ENCODE data around the gene KRTAP5-7. TPM values are rescaled to one million over a fixed set of nuclear protein-coding genes. Genes with fewer than 3 reads are reported as not detected.
"Not testable (repeated sequence)": the region's sequence is repeated elsewhere in the genome, so short reads cannot be mapped to it uniquely, and the experiment has no call there.

KRTAP5-7 gene, protein sequence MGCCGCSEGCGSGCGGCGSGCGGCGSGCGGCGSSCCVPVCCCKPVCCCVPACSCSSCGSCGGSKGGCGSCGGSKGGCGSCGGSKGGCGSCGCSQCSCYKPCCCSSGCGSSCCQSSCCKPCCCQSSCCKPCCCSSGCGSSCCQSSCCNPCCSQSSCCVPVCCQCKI
- total RNA-seq, result 1 to 10 TPM in 2 of 4 donors, under 1 TPM in 1, not detected in 1; 0.41 to 4.5 (median 1.3) TPM

DNA sequence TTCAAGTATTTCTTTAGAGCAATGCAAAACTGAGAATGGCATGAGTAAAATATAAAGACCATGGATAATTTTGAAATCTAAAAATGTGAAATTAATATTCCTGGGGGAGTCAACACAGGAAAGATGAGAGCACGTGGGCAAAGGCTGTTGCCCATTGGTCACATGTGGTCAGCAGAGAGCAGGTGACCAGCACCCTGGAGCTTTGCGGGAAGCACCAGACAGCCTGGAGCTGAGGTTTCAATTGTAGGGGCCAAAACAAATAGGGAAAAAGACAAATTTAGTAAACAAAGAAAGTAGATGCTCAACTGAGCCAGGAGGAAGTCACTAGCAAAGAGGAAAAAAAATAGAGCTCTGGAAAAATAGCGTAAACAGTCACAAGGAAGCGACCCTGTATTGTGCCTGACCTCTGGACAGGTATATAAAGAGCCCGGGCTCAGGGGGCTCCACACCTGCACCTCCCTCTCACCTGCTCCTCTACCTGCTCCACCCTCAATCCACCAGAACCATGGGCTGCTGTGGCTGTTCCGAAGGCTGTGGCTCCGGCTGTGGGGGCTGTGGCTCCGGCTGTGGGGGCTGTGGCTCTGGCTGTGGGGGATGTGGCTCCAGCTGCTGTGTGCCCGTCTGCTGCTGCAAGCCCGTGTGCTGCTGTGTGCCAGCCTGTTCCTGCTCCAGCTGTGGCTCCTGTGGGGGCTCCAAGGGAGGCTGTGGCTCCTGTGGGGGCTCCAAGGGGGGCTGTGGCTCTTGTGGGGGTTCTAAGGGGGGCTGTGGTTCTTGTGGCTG is at the start of gene KRTAP5-7:
TSS of gene KRTAP5-7 (plus strand) at position 472 of the 780 bp plus-strand sequence. CDS start at position 506, 34 bp downstream.
- WGBS, 2 donors (ENCODE audit: low coverage in 1 of 2), result 17 to 52% methylated on average over 2 to 8 of the region's 10 CpGs
- intact Hi-C loops (cut with DNase I; ENCODE audit: low total_unique reads), result not testable (repeated sequence)

DNA sequence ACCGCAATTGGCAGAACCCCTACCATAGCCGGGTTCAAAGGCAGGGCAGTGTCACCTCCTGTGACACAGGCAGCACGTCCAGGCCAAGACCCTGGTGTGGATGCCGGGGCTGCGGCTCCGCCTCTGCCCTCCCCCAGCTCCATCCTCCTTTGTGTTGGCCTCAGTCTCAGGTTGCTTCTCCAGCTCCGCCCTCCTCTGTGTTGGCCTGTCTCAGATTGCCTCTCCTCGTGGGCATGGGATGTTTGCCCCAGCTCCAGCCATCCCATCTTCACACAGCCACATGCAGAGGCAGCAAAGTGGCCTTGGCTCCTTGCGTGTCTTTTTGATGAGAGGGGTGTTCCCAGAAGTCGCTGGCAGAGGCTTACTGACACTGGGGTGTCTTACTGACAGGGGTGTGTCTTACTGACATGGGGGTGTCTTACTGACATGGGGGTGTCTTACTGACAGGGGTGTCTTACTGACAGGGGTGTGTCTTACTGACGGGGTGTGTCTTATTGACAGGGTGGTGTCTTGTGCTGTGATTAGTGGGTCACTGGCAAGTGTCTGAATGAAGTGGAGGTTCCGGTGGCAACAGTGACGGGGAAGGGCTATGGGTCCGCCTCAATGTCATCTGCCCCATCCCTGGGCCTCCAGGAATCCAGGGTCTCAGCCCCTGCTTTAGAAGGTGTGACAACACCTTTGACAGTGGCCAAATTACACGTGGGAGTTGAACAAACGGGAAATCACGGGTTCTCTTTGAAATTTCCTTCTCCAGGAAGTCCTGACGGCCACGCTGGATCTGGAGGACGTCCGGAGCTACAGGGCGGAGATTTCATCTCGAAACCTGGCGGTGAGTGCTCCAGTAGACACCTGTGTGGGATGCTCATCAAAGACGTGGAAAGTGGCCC is 49.2 kb upstream of the KRTAP5-7 start:
- no peaks in the 10 kb centered on the region for H3K4me1 ChIP-seq
- no peak overlapping the region for H3K4me3 ChIP-seq
- no peak overlapping the region for H3K27ac ChIP-seq
- no peak for DNase-seq
- WGBS, 2 donors (ENCODE audit: low coverage in 1 of 2), result 77 to 88% methylated on average over 6 to 25 of the region's 25 CpGs
- no peaks in the 10 kb centered on the region for H3K27me3 ChIP-seq
- H3K36me3 ChIP-seq, result peaks cover 0 to 66% (median 28%) of the 10 kb centered on the region in 4 donors
- intact Hi-C loops (cut with DNase I; ENCODE audit: low total_unique reads), result no loop called here
- in situ Hi-C loops (cut with MboI; ENCODE audit: low pct_ligation_motif_present in 1 of 4, low pct_unique_long_range_greater_than_20kb in 1 of 4, low sequenced_read_pairs in 3 of 4), result no loop called here
- H3K9me3 ChIP-seq, result no peaks in the 10 kb centered on the region
- no peak for TF ChIP-seq POLR2AphosphoS5 (IDR thresholded peaks at IDR 0.05)
- no peak for TF ChIP-seq POLR2A (IDR thresholded peaks at IDR 0.05)
- no peak for TF ChIP-seq EP300 (IDR thresholded peaks at IDR 0.05; ENCODE audit: low read depth)
- TF ChIP-seq, protein P1, sequence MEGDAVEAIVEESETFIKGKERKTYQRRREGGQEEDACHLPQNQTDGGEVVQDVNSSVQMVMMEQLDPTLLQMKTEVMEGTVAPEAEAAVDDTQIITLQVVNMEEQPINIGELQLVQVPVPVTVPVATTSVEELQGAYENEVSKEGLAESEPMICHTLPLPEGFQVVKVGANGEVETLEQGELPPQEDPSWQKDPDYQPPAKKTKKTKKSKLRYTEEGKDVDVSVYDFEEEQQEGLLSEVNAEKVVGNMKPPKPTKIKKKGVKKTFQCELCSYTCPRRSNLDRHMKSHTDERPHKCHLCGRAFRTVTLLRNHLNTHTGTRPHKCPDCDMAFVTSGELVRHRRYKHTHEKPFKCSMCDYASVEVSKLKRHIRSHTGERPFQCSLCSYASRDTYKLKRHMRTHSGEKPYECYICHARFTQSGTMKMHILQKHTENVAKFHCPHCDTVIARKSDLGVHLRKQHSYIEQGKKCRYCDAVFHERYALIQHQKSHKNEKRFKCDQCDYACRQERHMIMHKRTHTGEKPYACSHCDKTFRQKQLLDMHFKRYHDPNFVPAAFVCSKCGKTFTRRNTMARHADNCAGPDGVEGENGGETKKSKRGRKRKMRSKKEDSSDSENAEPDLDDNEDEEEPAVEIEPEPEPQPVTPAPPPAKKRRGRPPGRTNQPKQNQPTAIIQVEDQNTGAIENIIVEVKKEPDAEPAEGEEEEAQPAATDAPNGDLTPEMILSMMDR (IDR thresholded peaks at IDR 0.05), result no peak

More for the DNA sequence above, at the start of gene KRTAP5-7:
- H3K4me3 ChIP-seq; H3K9me3 ChIP-seq; H3K4me1 ChIP-seq; DNase-seq; H3K27me3 ChIP-seq; H3K36me3 ChIP-seq; H3K27ac ChIP-seq; in situ Hi-C loops (cut with MboI; ENCODE audit: low pct_ligation_motif_present in 1 of 4, low pct_unique_long_range_greater_than_20kb in 1 of 4, low sequenced_read_pairs in 3 of 4): not testable (repeated sequence)

DNA sequence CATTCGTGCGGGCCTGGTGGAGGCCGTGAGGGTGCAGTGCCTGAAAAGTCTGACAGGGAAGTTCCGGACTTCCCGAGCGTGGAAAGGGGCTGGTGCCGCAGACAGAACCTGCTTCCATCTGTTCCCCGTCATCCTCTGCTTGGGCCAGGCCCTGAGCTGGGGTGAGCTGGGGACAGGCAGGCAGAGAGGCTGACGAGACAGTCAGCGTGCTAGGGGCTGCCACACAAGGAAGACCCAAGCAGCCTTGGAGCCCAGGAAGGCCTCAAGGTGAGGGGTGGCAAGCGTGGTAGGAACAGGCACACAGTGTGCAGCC is 48.6 kb upstream of the KRTAP5-7 start:
- no peaks in the 10 kb centered on the region for H3K27me3 ChIP-seq
- no peak for TF ChIP-seq POLR2A (IDR thresholded peaks at IDR 0.05)
- TF ChIP-seq POLR2AphosphoS5 (IDR thresholded peaks at IDR 0.05), result no peak
- TF ChIP-seq, protein P1 (IDR thresholded peaks at IDR 0.05), result no peak
- H3K36me3 ChIP-seq, result peaks cover 0 to 69% (median 29%) of the 10 kb centered on the region in 4 donors
- H3K27ac ChIP-seq, result no peak overlapping the region
- WGBS, 2 donors (ENCODE audit: low coverage in 1 of 2), result 94% methylated on average over 11 of the region's 11 CpGs; no CpG with 5 or more reads in 1 of the 2 donors
- DNase-seq, result no peak
- intact Hi-C loops (cut with DNase I; ENCODE audit: low total_unique reads) (no loop called here), in situ Hi-C loops (cut with MboI; ENCODE audit: low pct_ligation_motif_present in 1 of 4, low pct_unique_long_range_greater_than_20kb in 1 of 4, low sequenced_read_pairs in 3 of 4) (no loop called here)
- H3K9me3 ChIP-seq, result no peaks in the 10 kb centered on the region
- H3K4me1 ChIP-seq, result no peaks in the 10 kb centered on the region
- no peak overlapping the region for H3K4me3 ChIP-seq

DNA sequence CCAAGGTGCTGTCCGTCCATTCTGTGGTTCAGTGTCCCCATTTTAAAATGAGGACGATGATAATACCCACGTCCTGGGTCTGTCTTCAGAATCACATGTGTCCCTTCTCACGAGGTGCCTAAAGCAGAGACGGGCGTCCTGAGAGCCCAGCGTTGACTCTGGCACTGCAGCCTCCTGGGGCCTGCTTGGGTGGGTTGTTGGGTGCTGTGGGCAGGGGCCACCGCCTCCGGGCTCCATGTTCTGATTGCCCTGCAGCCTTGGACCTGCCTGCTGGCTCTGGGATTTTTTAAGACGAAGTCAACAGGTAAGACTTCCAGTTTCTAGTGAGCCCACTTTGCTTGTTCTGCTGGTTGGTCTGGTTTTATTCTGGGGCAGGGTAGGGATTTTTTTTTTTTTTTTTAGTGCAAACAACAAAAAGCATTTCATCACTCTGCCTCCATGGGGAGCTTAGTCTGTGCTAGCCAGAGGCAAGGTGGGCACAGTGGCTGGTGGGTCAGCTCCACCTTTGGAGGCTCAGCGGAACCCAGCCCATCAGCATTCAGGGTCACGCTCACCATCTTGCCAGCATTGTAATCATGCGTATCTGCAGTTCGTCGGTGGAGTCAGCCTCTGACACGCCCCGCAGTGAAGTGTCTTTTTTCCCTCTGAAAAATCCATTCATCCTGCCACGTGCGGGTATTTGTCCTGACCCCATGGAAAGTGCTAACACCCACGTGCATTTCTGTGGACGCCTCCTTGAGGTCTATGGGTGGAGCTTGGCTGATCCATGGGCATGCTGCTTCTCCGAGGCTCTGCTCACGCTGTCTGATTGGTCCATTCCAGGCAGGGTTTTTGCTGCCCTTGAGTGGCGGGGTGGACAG is 45.7 kb upstream of the KRTAP5-7 start:
- H3K4me3 ChIP-seq, result no peak overlapping the region
- in situ Hi-C loops (cut with MboI; ENCODE audit: low pct_ligation_motif_present in 1 of 4, low pct_unique_long_range_greater_than_20kb in 1 of 4, low sequenced_read_pairs in 3 of 4) (no loop called here), intact Hi-C loops (cut with DNase I; ENCODE audit: low total_unique reads) (no loop called here)
- H3K27me3 ChIP-seq, result no peaks in the 10 kb centered on the region
- H3K4me1 ChIP-seq, result no peaks in the 10 kb centered on the region
- H3K36me3 ChIP-seq, result peaks cover 0 to 56% (median 26%) of the 10 kb centered on the region in 4 donors
- WGBS, 2 donors (ENCODE audit: low coverage in 1 of 2), result 90 to 100% methylated on average over 4 to 24 of the region's 24 CpGs
- no peak overlapping the region for H3K27ac ChIP-seq
- TF ChIP-seq POLR2A (IDR thresholded peaks at IDR 0.05), result no peak
- TF ChIP-seq EP300 (IDR thresholded peaks at IDR 0.05; ENCODE audit: low read depth), result no peak
- TF ChIP-seq POLR2AphosphoS5 (IDR thresholded peaks at IDR 0.05), result no peak
- TF ChIP-seq, protein P1 (IDR thresholded peaks at IDR 0.05), result no peak
- DNase-seq, result no peak
- no peaks in the 10 kb centered on the region for H3K9me3 ChIP-seq

Data from transverse colon (tissue), 4 donors.